NCI-H510A treated with DMSO at 0.1 percent for 48 hours (cell line): ENCODE data around the gene RPE.

ENCODE experiments used
- DNase-seq: peaks from one replicate; lab custom pipeline; 2025; lab: John Stamatoyannopoulos, UW

RPE gene

GRCh38 chr2:210000464-210001324, 1.7 kb upstream of the RPE start:
- DNase-seq: no peak

- no peak for DNase-seq
Observed at GRCh38 chr2:210003359-210003758, 921 bp downstream of the RPE start.

GRCh38 chr2:210004881-210005280, 2.4 kb downstream of the RPE start:
- no peak for DNase-seq

GRCh38 chr2:210007895-210008294, 5.5 kb downstream of the RPE start:
- DNase-seq: no peak

- DNase-seq: no peak
Observed at GRCh38 chr2:210009126-210009525, 6.7 kb downstream of the RPE start.

- no peak for DNase-seq
Observed at GRCh38 chr2:210009896-210010295, 7.5 kb downstream of the RPE start.

- no peak for DNase-seq
Observed at GRCh38 chr2:210020138-210020537, 17.7 kb downstream of the RPE start.

GRCh38 chr2:210022824-210023223, 20.4 kb downstream of the RPE start:
- DNase-seq: no peak

- DNase-seq: no peak
Observed at GRCh38 chr2:210027608-210028007, 25.2 kb downstream of the RPE start.

- no peak for DNase-seq
Observed at GRCh38 chr2:210028178-210028577, 25.7 kb downstream of the RPE start.

GRCh38 chr2:210034087-210034683, 31.7 kb downstream of the RPE start:
- DNase-seq: no peak

GRCh38 chr2:210035679-210036078, 33.2 kb downstream of the RPE start:
- no peak for DNase-seq

GRCh38 chr2:210038078-210038477, 35.6 kb downstream of the RPE start:
- no peak for DNase-seq

- no peak for DNase-seq
Observed at GRCh38 chr2:210046851-210047500, 44.5 kb downstream of the RPE start.

GRCh38 chr2:210049831-210050230, 47.4 kb downstream of the RPE start:
- DNase-seq: no peak

GRCh38 chr2:210050885-210051284, 48.4 kb downstream of the RPE start:
- DNase-seq: no peak

- DNase-seq: no peak
Observed at GRCh38 chr2:210054696-210055095, 52.3 kb downstream of the RPE start.

GRCh38 chr2:210055825-210056224, 53.4 kb downstream of the RPE start:
- DNase-seq: no peak

GRCh38 chr2:210063306-210063705, 60.9 kb downstream of the RPE start:
- no peak for DNase-seq
